SK-N-SH (cell line): ENCODE data around the gene CD3G. TPM values are rescaled to one million over a fixed set of nuclear protein-coding genes. Genes with fewer than 3 reads are reported as not detected.

ENCODE experiments used
- CTCF ChIA-PET: fragments of 300-600, 350-600 bp; formaldehyde crosslinking; extraction: SDS; loops from one replicate; lab custom pipeline; 2021; lab: Yijun Ruan, JAX
- POLR2A ChIA-PET: fragments of 350-600 bp; sonication (Branson Sonifier 250); formaldehyde crosslinking; extraction: SDS; loops from one replicate; lab custom pipeline; 2020; ENCODE audit warnings: antibody characterized with exemption, inconsistent platforms; lab: Yijun Ruan, JAX
- DNase-seq: peaks from one replicate; pipeline ENCODE4 v3.0.0; 2012
- H2AFZ ChIP-seq: fragments of 200-600 bp; sonication (generic); 2 replicates; pipeline ENCODE4 v1.8.1; 2016; ENCODE audit warnings: antibody characterized with exemption, mild to moderate bottlenecking, low read depth
- H3F3A ChIP-seq: fragments of 200-600 bp; sonication (generic); replicated peaks from 2 replicates; pipeline ENCODE3; 2016; ENCODE audit warnings: antibody characterized with exemption, mild to moderate bottlenecking; ENCODE audit not compliant: insufficient read depth
- H3K27ac ChIP-seq, 2 experiments: fragments of 200-500 bp in 1 of 2; fragments of 200-600 bp in 1 of 2; sonication (Bioruptor generic) in 1 of 2; sonication (generic), shearing (Covaris generic) in 1 of 2; 2 replicates each; pipeline versions ENCODE4 v1.5.1 to v1.6.1; 2014 to 2016; ENCODE audit warnings: low read depth in 2 of 2, inconsistent platforms in 1 of 2, low read length in 1 of 2, mild to moderate bottlenecking in 1 of 2, mixed read lengths in 1 of 2
- H3K27me3 ChIP-seq: fragments of 200-600 bp; sonication (generic), shearing (Covaris generic); 2 replicates; pipeline ENCODE4 v1.6.1; 2016; ENCODE audit warnings: mixed run types; ENCODE audit not compliant: insufficient read depth
- H3K36me3 ChIP-seq, 2 experiments: fragments of 200-500 bp in 1 of 2; fragments of 200-600 bp in 1 of 2; sonication (Bioruptor generic) in 1 of 2; sonication (generic) in 1 of 2; replicated peaks in 1 of 2; 2 replicates each; pipeline versions ENCODE3 to v1.5.1; 2014 to 2016; ENCODE audit warnings: low read length in 1 of 2, mild to moderate bottlenecking in 1 of 2; ENCODE audit not compliant: insufficient read depth in 2 of 2, control insufficient read depth in 1 of 2
- H3K4me1 ChIP-seq, 2 experiments: fragments of 200-500 bp in 1 of 2; fragments of 200-600 bp in 1 of 2; sonication (Bioruptor generic) in 1 of 2; sonication (generic), shearing (Covaris generic) in 1 of 2; 2 replicates each; pipeline versions ENCODE4 v1.5.1 to v1.6.1; 2014 to 2016; ENCODE audit warnings: low read depth in 1 of 2, low read length in 1 of 2, mixed run types in 1 of 2; ENCODE audit not compliant: insufficient read depth in 2 of 2, control insufficient read depth in 1 of 2
- H3K4me2 ChIP-seq: fragments of 200-600 bp; sonication (generic), shearing (Covaris generic); 2 replicates; pipeline ENCODE4 v1.6.1; 2017; ENCODE audit warnings: mixed run types
- H3K4me3 ChIP-seq, 2 experiments: fragments of 200-500 bp in 1 of 2; fragments of 200-600 bp in 1 of 2; sonication (Bioruptor generic) in 1 of 2; sonication (generic), shearing (Covaris generic) in 1 of 2; 2 replicates each; pipeline versions ENCODE4 v1.5.1 to v1.8.1; 2014 to 2016; ENCODE audit warnings: low read depth in 2 of 2, inconsistent platforms in 1 of 2, low read length in 1 of 2, mild to moderate bottlenecking in 1 of 2, mixed read lengths in 1 of 2, moderate library complexity in 1 of 2
- H3K79me2 ChIP-seq: fragments of 200-600 bp; sonication (generic); 2 replicates; pipeline ENCODE4 v1.8.1; 2017; ENCODE audit warnings: mild to moderate bottlenecking; ENCODE audit not compliant: insufficient read depth
- H3K9ac ChIP-seq: fragments of 200-600 bp; sonication (generic); 2 replicates; pipeline ENCODE4 v1.6.1; 2017; ENCODE audit warnings: mixed run types
- H3K9me2 ChIP-seq: fragments of 200-600 bp; sonication (generic); 2 replicates; pipeline ENCODE4 v1.6.1; 2017; ENCODE audit warnings: mixed run types
- H3K9me3 ChIP-seq: fragments of 200-600 bp; sonication (generic); 2 replicates; pipeline ENCODE4 v1.6.1; 2017; ENCODE audit warnings: mixed run types, mild to moderate bottlenecking, moderate library complexity
- H4K20me1 ChIP-seq: fragments of 200-600 bp; sonication (generic); 2 replicates; pipeline ENCODE4 v1.6.1; 2017; ENCODE audit warnings: mild to moderate bottlenecking, mixed run types; ENCODE audit not compliant: insufficient read depth
- EP300 ChIP-seq, 2 experiments: IDR thresholded peaks; 2 replicates each; pipeline versions ENCODE4 v1.4.0 to v1.6.1; 2012; ENCODE audit warnings: borderline replicate concordance in 1 of 2, low read depth in 1 of 2, low read length in 1 of 2
- EZH2phosphoT487 ChIP-seq: fragments of 200-600 bp; sonication (generic); IDR thresholded peaks from 2 replicates; pipeline ENCODE4 v1.6.1; 2017; ENCODE audit warnings: low read depth, mixed run types, mild to moderate bottlenecking, antibody characterized with exemption, moderate library complexity, borderline replicate concordance
- FOSL2 ChIP-seq: IDR thresholded peaks from 2 replicates; pipeline ENCODE4 v1.4.0; 2012; ENCODE audit warnings: low read depth, mild to moderate bottlenecking, moderate library complexity, borderline replicate concordance
- FOXM1 ChIP-seq: IDR thresholded peaks from 2 replicates; pipeline ENCODE4 v1.4.0; 2012; ENCODE audit warnings: low read depth, mild to moderate bottlenecking
- MEF2A ChIP-seq: IDR thresholded peaks from 2 replicates; pipeline ENCODE4 v1.4.0; 2012; ENCODE audit warnings: low read depth, borderline replicate concordance
- MXI1 ChIP-seq: IDR thresholded peaks from 2 replicates; pipeline ENCODE4 v1.6.1; 2012; ENCODE audit warnings: mild to moderate bottlenecking, low read depth, low read length, improper control_type of control experiment
- NFIC ChIP-seq: IDR thresholded peaks from 2 replicates; pipeline ENCODE4 v1.4.0; 2012; ENCODE audit warnings: borderline replicate concordance
- NRF1 ChIP-seq: IDR thresholded peaks from 2 replicates; pipeline ENCODE4 v1.6.1; 2012; ENCODE audit warnings: low read depth, mild to moderate bottlenecking, low read length
- RCOR1 ChIP-seq: fragments of 150-350 bp; IDR thresholded peaks from 2 replicates; pipeline ENCODE4 v1.6.1; 2017; ENCODE audit warnings: antibody characterized with exemption, low read length
- RXRA ChIP-seq: IDR thresholded peaks from 2 replicates; pipeline ENCODE4 v1.4.0; 2012; ENCODE audit warnings: low read depth, mild to moderate bottlenecking, borderline replicate concordance
- SMC3 ChIP-seq: IDR thresholded peaks from 2 replicates; pipeline ENCODE4 v1.6.1; 2012; ENCODE audit warnings: low read depth, low read length, improper control_type of control experiment
- TAF1 ChIP-seq: IDR thresholded peaks from 2 replicates; pipeline ENCODE4 v1.6.1; 2012; ENCODE audit warnings: low read depth, mild to moderate bottlenecking, low read length, moderate library complexity, borderline replicate concordance
- TCF12 ChIP-seq: IDR thresholded peaks from 2 replicates; pipeline ENCODE4 v1.4.0; 2012
- TEAD4 ChIP-seq: IDR thresholded peaks from 2 replicates; pipeline ENCODE4 v1.4.0; 2012; ENCODE audit warnings: mild to moderate bottlenecking, borderline replicate concordance; ENCODE audit not compliant: insufficient read depth
- YY1 ChIP-seq: IDR thresholded peaks from 2 replicates; pipeline ENCODE4 v1.4.0; 2012; ENCODE audit warnings: low read depth, mild to moderate bottlenecking
- WGBS: methylation state at CpG from one replicate; pipeline ENCODE4 v1.1.6; 2017; ENCODE audit warnings: low lambda C conversion rate; 5-methylcytosine and 5-hydroxymethylcytosine counted together
- polyA plus RNA-seq, 3 experiments: library from polyadenylated mRNA; depleted of rRNA; stranded (reverse); fragments of >200 nt; gene quantifications; 2 replicates each; pipeline ENCODE4 v1.2.3, GENCODE V29; 2012
- TF ChIP-seq, protein P1 (sequence below): IDR thresholded peaks from 2 replicates; pipeline ENCODE4; 2012
- TF ChIP-seq, protein P2 (sequence below): IDR thresholded peaks from 2 replicates; pipeline ENCODE4 v1.4.0; 2012; ENCODE audit warnings: low read depth, borderline replicate concordance
- TF ChIP-seq, protein P3 (sequence below): fragments of 200-600 bp; sonication (generic); IDR thresholded peaks from 2 replicates; pipeline ENCODE4 v1.6.1; 2017; ENCODE audit warnings: antibody characterized with exemption, mild to moderate bottlenecking, moderate library complexity
- TF ChIP-seq, protein P4 (sequence below): IDR thresholded peaks from 2 replicates; pipeline ENCODE4 v1.4.0; 2012; ENCODE audit warnings: low read depth, borderline replicate concordance

The CD3G gene
- polyA plus RNA-seq, 1 of the 3 experiments (the other 2 are of a cell fraction), result not detected

DNA sequence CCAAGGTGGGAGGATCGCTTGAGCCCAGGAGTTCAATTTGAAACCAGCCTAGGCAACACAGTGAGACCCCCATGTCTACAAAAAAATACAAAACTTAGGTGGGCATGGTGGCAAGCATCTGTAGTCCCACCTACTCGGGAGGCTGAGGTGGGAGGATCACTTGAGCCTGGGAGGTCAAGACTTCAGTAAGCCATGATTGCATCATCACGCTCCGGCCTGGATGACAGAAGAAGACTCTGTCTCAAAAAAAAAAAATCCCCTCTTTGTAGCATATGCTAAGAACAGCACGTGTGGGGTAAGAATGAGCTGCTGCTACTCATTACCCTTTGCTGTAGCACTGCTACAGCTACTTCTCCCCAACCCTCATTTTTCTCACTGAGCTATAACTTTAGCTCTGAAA, 29.7 kb downstream of the CD3G start:
- Histone ChIP-seq H3K9me3 (no peaks in the 10 kb centered on the region), H3K79me2 (no peaks in the 10 kb centered on the region), H3K4me1 (no peaks in the 10 kb centered on the region), H2AFZ (no peak overlapping the region), H3K27me3 (no peaks in the 10 kb centered on the region), H3F3A (no peaks in the 10 kb centered on the region), H4K20me1 (no peaks in the 10 kb centered on the region), H3K9ac (no peak overlapping the region), H3K36me3 (peaks cover 68 to 73% of the 10 kb centered on the region in 2 experiments), H3K9me2 (no peaks in the 10 kb centered on the region), H3K4me2 (no peak overlapping the region), H3K27ac (no peak overlapping the region), H3K4me3 (no peak overlapping the region)
- POLR2A ChIA-PET, result no interaction called here
- TF ChIP-seq NRF1 (no peak), NFIC (no peak), RXRA (no peak), TAF1 (no peak), FOXM1 (no peak), TEAD4 (no peak), RCOR1 (no peak), TCF12 (no peak), MEF2A (no peak), MXI1 (no peak), EZH2phosphoT487 (no peak), YY1 (no peak)
- TF ChIP-seq, protein P1, sequence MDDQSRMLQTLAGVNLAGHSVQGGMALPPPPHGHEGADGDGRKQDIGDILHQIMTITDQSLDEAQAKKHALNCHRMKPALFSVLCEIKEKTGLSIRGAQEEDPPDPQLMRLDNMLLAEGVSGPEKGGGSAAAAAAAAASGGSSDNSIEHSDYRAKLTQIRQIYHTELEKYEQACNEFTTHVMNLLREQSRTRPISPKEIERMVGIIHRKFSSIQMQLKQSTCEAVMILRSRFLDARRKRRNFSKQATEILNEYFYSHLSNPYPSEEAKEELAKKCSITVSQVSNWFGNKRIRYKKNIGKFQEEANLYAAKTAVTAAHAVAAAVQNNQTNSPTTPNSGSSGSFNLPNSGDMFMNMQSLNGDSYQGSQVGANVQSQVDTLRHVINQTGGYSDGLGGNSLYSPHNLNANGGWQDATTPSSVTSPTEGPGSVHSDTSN, result no peak
- TF ChIP-seq, protein P2, sequence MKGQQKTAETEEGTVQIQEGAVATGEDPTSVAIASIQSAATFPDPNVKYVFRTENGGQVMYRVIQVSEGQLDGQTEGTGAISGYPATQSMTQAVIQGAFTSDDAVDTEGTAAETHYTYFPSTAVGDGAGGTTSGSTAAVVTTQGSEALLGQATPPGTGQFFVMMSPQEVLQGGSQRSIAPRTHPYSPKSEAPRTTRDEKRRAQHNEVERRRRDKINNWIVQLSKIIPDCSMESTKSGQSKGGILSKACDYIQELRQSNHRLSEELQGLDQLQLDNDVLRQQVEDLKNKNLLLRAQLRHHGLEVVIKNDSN, result no peak
- TF ChIP-seq, protein P3, sequence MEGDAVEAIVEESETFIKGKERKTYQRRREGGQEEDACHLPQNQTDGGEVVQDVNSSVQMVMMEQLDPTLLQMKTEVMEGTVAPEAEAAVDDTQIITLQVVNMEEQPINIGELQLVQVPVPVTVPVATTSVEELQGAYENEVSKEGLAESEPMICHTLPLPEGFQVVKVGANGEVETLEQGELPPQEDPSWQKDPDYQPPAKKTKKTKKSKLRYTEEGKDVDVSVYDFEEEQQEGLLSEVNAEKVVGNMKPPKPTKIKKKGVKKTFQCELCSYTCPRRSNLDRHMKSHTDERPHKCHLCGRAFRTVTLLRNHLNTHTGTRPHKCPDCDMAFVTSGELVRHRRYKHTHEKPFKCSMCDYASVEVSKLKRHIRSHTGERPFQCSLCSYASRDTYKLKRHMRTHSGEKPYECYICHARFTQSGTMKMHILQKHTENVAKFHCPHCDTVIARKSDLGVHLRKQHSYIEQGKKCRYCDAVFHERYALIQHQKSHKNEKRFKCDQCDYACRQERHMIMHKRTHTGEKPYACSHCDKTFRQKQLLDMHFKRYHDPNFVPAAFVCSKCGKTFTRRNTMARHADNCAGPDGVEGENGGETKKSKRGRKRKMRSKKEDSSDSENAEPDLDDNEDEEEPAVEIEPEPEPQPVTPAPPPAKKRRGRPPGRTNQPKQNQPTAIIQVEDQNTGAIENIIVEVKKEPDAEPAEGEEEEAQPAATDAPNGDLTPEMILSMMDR, result no peak
- WGBS, result 96% methylated on average over 5 of the region's 5 CpGs
- DNase-seq, result no peak
- CTCF ChIA-PET, result no interaction called here

DNA sequence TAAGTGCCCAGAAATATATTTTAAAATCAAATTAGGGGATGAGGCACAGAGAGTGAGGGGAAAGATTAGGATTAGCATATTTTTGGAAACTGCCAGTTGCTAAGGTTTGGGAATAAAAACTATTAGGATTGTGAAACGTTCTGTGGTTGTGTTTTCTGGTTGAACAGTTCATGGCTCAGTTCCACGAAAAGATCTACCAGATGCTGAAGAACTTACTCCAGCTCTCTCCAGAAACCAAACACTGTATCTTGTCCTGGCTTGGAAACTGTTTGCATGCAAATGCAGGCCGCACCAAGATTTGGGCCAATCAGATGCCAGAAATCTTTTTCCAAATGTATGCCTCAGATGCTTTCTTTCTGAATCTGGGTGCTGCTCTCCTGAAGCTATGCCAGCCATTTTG, 30.6 kb downstream of the CD3G start:
- DNase-seq, result no peak
- no peaks in the 10 kb centered on the region for H4K20me1 ChIP-seq
- no peaks in the 10 kb centered on the region for H3K79me2 ChIP-seq
- H3K27ac ChIP-seq, result no peak overlapping the region
- no peaks in the 10 kb centered on the region for H3K27me3 ChIP-seq
- peaks cover 65 to 70% of the 10 kb centered on the region in 2 experiments for H3K36me3 ChIP-seq
- no peaks in the 10 kb centered on the region for H3K4me1 ChIP-seq
- POLR2A ChIA-PET, result no interaction called here
- no peak overlapping the region for H3K4me2 ChIP-seq
- H2AFZ ChIP-seq, result no peak overlapping the region
- H3K9ac ChIP-seq, result no peak overlapping the region
- H3K9me2 ChIP-seq, result no peaks in the 10 kb centered on the region
- CTCF ChIA-PET, result no interaction called here
- 89% methylated on average over 3 of the region's 3 CpGs for WGBS
- H3K9me3 ChIP-seq, result no peaks in the 10 kb centered on the region
- H3F3A ChIP-seq, result no peaks in the 10 kb centered on the region
- no peak overlapping the region for H3K4me3 ChIP-seq
- TF ChIP-seq, protein P1, result no peak
- TF ChIP-seq, protein P4, sequence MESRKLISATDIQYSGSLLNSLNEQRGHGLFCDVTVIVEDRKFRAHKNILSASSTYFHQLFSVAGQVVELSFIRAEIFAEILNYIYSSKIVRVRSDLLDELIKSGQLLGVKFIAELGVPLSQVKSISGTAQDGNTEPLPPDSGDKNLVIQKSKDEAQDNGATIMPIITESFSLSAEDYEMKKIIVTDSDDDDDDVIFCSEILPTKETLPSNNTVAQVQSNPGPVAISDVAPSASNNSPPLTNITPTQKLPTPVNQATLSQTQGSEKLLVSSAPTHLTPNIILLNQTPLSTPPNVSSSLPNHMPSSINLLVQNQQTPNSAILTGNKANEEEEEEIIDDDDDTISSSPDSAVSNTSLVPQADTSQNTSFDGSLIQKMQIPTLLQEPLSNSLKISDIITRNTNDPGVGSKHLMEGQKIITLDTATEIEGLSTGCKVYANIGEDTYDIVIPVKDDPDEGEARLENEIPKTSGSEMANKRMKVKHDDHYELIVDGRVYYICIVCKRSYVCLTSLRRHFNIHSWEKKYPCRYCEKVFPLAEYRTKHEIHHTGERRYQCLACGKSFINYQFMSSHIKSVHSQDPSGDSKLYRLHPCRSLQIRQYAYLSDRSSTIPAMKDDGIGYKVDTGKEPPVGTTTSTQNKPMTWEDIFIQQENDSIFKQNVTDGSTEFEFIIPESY, result no peak
- TF ChIP-seq EP300 (IDR thresholded peaks at IDR 0.05; ENCODE audit: borderline replicate concordance in 1 of 2, low read depth in 1 of 2, low read length in 1 of 2), result no peak
- TF ChIP-seq FOSL2, result no peak
- no peak for TF ChIP-seq SMC3
